ENCODE data around the gene NHP2.

Gene NHP2

DNA sequence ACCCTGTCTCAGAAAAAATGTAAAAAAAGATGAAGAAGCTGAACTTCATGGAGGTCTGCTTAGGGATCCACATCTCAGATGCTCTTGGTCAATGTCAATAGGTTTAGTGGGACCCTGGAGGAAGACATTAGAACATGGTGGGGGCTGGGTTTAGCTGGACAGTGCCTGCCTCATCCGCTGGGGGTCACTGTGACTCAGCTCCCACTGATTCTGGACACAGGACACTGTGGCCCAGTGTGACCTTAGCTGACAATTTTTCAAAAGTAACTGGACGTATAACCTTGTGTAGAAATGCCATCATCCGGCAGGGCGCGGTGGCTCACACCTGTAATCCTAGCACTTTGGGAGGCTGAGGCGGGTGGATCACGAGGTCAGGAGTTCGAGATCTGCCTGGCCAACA is 43.3 kb upstream of the NHP2 start:
- TF ChIP-seq, protein P1, sequence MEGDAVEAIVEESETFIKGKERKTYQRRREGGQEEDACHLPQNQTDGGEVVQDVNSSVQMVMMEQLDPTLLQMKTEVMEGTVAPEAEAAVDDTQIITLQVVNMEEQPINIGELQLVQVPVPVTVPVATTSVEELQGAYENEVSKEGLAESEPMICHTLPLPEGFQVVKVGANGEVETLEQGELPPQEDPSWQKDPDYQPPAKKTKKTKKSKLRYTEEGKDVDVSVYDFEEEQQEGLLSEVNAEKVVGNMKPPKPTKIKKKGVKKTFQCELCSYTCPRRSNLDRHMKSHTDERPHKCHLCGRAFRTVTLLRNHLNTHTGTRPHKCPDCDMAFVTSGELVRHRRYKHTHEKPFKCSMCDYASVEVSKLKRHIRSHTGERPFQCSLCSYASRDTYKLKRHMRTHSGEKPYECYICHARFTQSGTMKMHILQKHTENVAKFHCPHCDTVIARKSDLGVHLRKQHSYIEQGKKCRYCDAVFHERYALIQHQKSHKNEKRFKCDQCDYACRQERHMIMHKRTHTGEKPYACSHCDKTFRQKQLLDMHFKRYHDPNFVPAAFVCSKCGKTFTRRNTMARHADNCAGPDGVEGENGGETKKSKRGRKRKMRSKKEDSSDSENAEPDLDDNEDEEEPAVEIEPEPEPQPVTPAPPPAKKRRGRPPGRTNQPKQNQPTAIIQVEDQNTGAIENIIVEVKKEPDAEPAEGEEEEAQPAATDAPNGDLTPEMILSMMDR (IDR thresholded peaks at IDR 0.05; ENCODE audit: insufficient read depth, missing control alignments) = no peak
- FAIRE-seq = no peak
- no peak for DNase-seq (ENCODE audit: insufficient read length, low spot score)

GRCh38 chr5:178196281-178196812 is 42.7 kb upstream of the NHP2 start:
- FAIRE-seq (no peak), DNase-seq (ENCODE audit: insufficient read length, low spot score) (no peak)
- TF ChIP-seq, protein P1 (IDR thresholded peaks at IDR 0.05; ENCODE audit: insufficient read depth, missing control alignments) = no peak

DNA sequence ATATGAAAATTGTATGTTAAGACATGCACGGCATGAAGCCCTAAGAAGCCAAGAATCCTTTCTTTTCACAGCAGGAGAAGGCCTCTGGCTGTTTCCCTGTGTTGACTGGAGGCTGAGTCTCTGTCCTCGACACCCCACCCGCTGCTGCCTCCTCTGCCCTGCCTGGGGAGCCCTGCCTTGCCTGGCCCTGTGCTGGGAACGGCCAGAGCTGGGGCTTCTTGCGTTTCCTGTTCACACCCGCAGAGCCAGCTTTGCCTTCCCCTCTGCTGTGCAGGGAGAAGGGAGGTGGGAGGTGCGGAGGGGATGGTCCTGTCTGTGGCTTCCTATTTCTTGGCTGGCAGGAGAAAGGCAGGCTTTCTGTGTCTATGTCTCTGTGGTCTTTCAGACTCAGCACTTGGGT is 40.3 kb upstream of the NHP2 start:
- DNase-seq (ENCODE audit: insufficient read length, low spot score) (no peak), FAIRE-seq (no peak)
- TF ChIP-seq, protein P1 (IDR thresholded peaks at IDR 0.05; ENCODE audit: insufficient read depth, missing control alignments) = no peak

DNA sequence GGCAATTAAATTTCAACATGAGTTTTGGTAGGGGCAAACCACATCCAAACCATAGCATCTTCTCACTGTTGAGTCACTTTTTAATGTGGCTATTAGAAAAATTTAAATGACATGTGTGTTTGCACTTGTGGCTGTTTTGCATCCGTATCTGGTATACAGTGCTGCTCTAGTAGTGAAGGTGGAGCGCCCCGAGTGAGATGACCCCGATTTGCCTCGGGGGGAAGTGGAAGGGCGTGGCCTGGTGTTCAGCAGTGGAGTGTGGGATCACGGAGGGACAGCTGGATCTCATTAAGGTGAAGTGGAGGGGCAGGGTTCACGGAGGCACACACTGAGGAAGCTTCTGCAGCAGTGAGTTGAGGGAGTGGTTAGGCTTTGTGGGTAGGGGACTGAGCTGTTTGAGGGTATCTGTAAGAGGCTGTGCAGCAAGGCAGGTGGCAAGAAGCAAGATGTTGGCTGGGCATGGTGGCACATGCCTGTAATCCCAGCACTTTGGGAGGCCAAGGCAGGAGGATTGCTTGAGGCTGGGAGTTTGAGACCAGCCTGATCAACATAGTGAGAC is 39.6 kb upstream of the NHP2 start:
- no peak for FAIRE-seq
- DNase-seq (ENCODE audit: insufficient read length, low spot score) = no peak
- TF ChIP-seq, protein P1 (IDR thresholded peaks at IDR 0.05; ENCODE audit: insufficient read depth, missing control alignments) = no peak

DNA sequence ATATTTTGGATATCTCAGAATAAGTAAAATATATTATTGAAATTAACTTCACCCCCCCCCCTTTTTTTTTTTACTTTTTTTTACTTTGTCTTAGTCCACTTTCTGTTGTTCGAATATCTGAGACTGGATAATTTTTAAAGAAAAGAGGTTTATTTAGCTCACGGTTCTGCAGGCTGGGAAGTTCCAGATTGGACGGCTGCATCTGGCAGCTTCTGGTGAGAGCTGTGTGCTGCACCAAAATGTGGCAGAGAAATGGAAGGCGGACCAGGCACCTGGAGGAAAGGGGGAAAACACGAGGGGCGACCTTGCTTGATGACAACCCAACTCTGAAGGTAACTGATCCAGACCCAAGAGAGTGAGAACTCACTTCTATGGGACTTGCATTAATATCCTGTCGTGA is 39.1 kb upstream of the NHP2 start:
- TF ChIP-seq, protein P1 (IDR thresholded peaks at IDR 0.05; ENCODE audit: insufficient read depth, missing control alignments) = no peak
- DNase-seq (ENCODE audit: insufficient read length, low spot score) = no peak
- no peak for FAIRE-seq

DNA sequence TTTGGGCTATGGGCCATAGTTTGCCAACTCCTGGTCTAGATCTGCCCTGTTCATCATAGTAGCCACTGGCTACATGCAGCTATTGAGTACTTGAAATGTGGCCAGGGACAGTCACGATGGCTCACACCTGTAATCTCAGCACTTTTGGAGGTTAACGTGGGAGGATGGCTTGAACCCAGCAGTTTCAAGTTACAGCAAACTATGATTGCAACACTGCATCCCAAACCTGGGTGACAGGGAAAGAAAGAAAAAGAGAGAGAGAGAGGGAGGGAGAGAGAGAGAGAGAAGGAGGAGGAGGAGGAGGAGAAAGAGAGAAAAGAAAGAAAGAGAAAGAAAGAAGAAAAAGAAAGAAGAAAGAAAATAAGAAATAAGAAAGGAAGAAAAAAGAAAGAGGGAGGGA is 38.6 kb upstream of the NHP2 start:
- FAIRE-seq = no peak
- TF ChIP-seq, protein P1 (IDR thresholded peaks at IDR 0.05; ENCODE audit: insufficient read depth, missing control alignments) = no peak
- no peak for DNase-seq (ENCODE audit: insufficient read length, low spot score)

GRCh38 chr5:178191661-178192060 is 38.0 kb upstream of the NHP2 start:
- no peak for FAIRE-seq
- TF ChIP-seq, protein P1 (IDR thresholded peaks at IDR 0.05; ENCODE audit: insufficient read depth, missing control alignments) = no peak
- no peak for DNase-seq (ENCODE audit: insufficient read length, low spot score)

Data from D721Med (cell line).